Hepatocyte (in vitro differentiated cells): ENCODE results near the gene FAM98A. TPM values are rescaled to one million over a fixed set of nuclear protein-coding genes. Genes with fewer than 3 reads are reported as not detected.

Experiments used
- DNase-seq: peaks from one replicate; pipeline ENCODE4 v3.0.0-alpha.2; 2016; ENCODE audit warnings: low spot score
- H2AFZ ChIP-seq: fragments of 200-600 bp; sonication (generic); 2 replicates; pipeline ENCODE4 v1.6.0; 2016; ENCODE audit warnings: antibody characterized with exemption, mild to moderate bottlenecking
- H3K27ac ChIP-seq: fragments of 200-600 bp; sonication (generic); 2 replicates; pipeline ENCODE4 v1.5.1; 2016; ENCODE audit warnings: mild to moderate bottlenecking
- H3K27me3 ChIP-seq: fragments of 200-600 bp; sonication (generic); 2 replicates; pipeline ENCODE4 v1.6.1; 2016
- H3K36me3 ChIP-seq: fragments of 200-600 bp; sonication (generic); replicated peaks from 2 replicates; pipeline ENCODE4 v1.5.1; 2016; ENCODE audit warnings: low read depth; ENCODE audit not compliant: insufficient read depth
- H3K4me1 ChIP-seq: fragments of 200-600 bp; sonication (generic); 2 replicates; pipeline ENCODE4 v1.5.1; 2016; ENCODE audit warnings: mild to moderate bottlenecking, moderate library complexity; ENCODE audit not compliant: insufficient read depth
- H3K4me2 ChIP-seq: fragments of 200-600 bp; sonication (generic); 2 replicates; pipeline ENCODE4 v1.6.0; 2016
- H3K4me3 ChIP-seq: fragments of 200-600 bp; sonication (generic); 2 replicates; pipeline ENCODE4 v1.5.1; 2016; ENCODE audit warnings: mild to moderate bottlenecking
- H3K79me2 ChIP-seq: fragments of 200-600 bp; sonication (generic); 2 replicates; pipeline ENCODE4 v1.6.0; 2017; ENCODE audit warnings: mild to moderate bottlenecking
- H3K9me2 ChIP-seq: fragments of 200-600 bp; sonication (generic); replicated peaks from 2 replicates; pipeline ENCODE4 v1.6.0; 2017; ENCODE audit warnings: mild to moderate bottlenecking; ENCODE audit not compliant: insufficient read depth
- H3K9me3 ChIP-seq: fragments of 200-600 bp; sonication (generic); 2 replicates; pipeline ENCODE4 v1.5.1; 2016; ENCODE audit warnings: low read depth, mild to moderate bottlenecking
- H4K20me1 ChIP-seq: fragments of 200-600 bp; sonication (generic); 2 replicates; pipeline ENCODE4 v1.6.0; 2016; ENCODE audit warnings: mild to moderate bottlenecking; ENCODE audit not compliant: insufficient read depth, poor library complexity, severe bottlenecking
- EZH2 ChIP-seq: fragments of 200-600 bp; sonication (generic); IDR thresholded peaks from 2 replicates; pipeline ENCODE4 v1.6.1; 2016; ENCODE audit warnings: antibody characterized with exemption, mild to moderate bottlenecking, borderline replicate concordance
- EZH2phosphoT487 ChIP-seq: fragments of 200-600 bp; sonication (generic); IDR thresholded peaks from one replicate; pipeline ENCODE4 v1.6.1; 2018; ENCODE audit warnings: antibody characterized with exemption, mild to moderate bottlenecking, low read depth, moderate library complexity; ENCODE audit not compliant: unreplicated experiment, severe bottlenecking
- WGBS: methylation state at CpG from one replicate; pipeline ENCODE4 v1.1.6; 2016; ENCODE audit warnings: low lambda C conversion rate; ENCODE audit errors: missing lambda C conversion rate; 5-methylcytosine and 5-hydroxymethylcytosine counted together
- polyA plus RNA-seq: library from polyadenylated mRNA; unstranded; fragments of >200 nt; fragmentation: Nextera tagmentation; extraction: Ambion mirVana; gene quantifications from 2 replicates; pipeline ENCODE4 v1.2.1, GENCODE V29; 2016
- total RNA-seq: library from RNA; depleted of rRNA; stranded (reverse); fragments of >200 nt; gene quantifications from 2 replicates; pipeline ENCODE4 v1.2.3, GENCODE V29; 2014
- TF ChIP-seq, protein P1 (sequence below): fragments of 200-600 bp; sonication (generic); IDR thresholded peaks from 2 replicates; pipeline ENCODE4 v1.5.1; 2016; ENCODE audit warnings: antibody characterized with exemption, mild to moderate bottlenecking; ENCODE audit not compliant: poor library complexity

Gene FAM98A
- total and polyA plus RNA-seq, 2 experiments from 2014 or later: 18.8 to 50.4 TPM

DNA sequence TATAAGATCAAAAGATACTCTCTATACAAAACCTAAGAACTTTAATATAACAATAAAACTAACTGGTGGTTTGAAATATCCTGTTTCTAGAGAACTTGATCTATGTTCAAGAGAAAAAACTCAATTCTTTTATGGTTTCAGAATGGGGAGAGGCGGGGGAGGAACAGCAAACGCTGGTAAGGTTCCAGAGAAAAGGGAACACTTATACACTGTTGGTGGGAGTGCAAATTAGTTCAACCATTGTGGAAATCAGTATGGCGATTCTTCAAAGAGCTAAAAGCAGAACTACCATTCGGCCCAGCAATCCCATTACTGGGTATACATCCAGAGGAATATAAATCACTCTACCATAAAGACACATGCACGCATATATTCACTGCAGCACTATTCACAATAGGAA lies 17.2 kb downstream of the FAM98A start:
- TF ChIP-seq, protein P1, sequence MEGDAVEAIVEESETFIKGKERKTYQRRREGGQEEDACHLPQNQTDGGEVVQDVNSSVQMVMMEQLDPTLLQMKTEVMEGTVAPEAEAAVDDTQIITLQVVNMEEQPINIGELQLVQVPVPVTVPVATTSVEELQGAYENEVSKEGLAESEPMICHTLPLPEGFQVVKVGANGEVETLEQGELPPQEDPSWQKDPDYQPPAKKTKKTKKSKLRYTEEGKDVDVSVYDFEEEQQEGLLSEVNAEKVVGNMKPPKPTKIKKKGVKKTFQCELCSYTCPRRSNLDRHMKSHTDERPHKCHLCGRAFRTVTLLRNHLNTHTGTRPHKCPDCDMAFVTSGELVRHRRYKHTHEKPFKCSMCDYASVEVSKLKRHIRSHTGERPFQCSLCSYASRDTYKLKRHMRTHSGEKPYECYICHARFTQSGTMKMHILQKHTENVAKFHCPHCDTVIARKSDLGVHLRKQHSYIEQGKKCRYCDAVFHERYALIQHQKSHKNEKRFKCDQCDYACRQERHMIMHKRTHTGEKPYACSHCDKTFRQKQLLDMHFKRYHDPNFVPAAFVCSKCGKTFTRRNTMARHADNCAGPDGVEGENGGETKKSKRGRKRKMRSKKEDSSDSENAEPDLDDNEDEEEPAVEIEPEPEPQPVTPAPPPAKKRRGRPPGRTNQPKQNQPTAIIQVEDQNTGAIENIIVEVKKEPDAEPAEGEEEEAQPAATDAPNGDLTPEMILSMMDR: no peak
- TF ChIP-seq EZH2phosphoT487: no peak
- no peak for TF ChIP-seq EZH2
- DNase-seq: no peak
- no peak overlapping the region for H3K27ac ChIP-seq
- H3K79me2 ChIP-seq: no peaks in the 10 kb centered on the region
- H3K4me3 ChIP-seq: no peak overlapping the region
- H3K27me3 ChIP-seq: no peaks in the 10 kb centered on the region
- 81% methylated on average over 5 of the region's 5 CpGs for WGBS
- no peak overlapping the region for H3K4me2 ChIP-seq
- no peak overlapping the region for H2AFZ ChIP-seq
- H3K4me1 ChIP-seq: no peaks in the 10 kb centered on the region
- H4K20me1 ChIP-seq: no peaks in the 10 kb centered on the region
- H3K9me3 ChIP-seq: no peaks in the 10 kb centered on the region
- H3K36me3 ChIP-seq: no peaks in the 10 kb centered on the region
- H3K9me2 ChIP-seq: no peaks in the 10 kb centered on the region

DNA sequence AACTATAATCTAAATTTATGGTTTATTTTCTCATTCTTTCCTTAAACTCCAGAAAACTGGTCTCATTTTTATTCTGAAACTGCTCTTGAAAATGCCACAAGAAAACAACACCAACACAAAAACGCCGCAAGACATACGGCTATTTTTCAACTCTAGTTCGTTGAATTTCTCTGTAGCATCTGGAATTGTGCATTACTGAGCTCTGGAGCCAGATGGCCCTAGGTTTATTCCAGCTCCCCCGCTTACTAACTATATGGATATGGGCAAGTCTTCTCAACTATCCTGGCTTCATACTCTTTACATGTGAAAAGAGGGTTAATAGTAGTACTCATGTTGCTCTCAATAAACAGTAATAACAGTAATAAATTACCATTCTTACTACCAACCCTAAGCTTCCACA lies 19.9 kb downstream of the FAM98A start:
- H3K27me3 ChIP-seq: no peaks in the 10 kb centered on the region
- no peak overlapping the region for H3K4me2 ChIP-seq
- TF ChIP-seq EZH2phosphoT487 (no peak), EZH2 (no peak)
- TF ChIP-seq, protein P1: no peak
- H4K20me1 ChIP-seq: no peaks in the 10 kb centered on the region
- H3K36me3 ChIP-seq: no peaks in the 10 kb centered on the region
- H2AFZ ChIP-seq: no peak overlapping the region
- WGBS: 94% methylated on average over 5 of the region's 5 CpGs
- H3K4me1 ChIP-seq: no peaks in the 10 kb centered on the region
- H3K27ac ChIP-seq: no peak overlapping the region
- H3K9me2 ChIP-seq: no peaks in the 10 kb centered on the region
- no peaks in the 10 kb centered on the region for H3K79me2 ChIP-seq
- H3K4me3 ChIP-seq: no peak overlapping the region
- no peaks in the 10 kb centered on the region for H3K9me3 ChIP-seq
- no peak for DNase-seq

DNA sequence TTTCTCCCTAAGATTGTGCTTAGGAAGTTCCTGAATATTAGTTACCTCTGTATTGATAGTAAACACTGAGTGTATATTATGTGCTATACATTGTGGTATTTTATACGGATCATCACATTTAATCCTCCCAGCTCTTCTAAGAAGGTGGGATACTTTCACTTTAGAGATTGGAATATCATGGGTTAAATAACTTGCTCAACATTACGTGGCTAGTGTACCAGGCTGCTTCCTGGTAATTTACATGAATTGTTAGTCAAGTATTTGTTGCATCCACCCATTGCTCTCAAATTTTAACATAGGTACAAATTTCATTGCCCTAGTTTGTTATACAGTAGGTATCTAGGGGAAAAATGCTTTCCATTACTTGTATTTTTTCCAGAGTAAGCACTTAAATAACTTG lies 21.4 kb downstream of the FAM98A start:
- Histone ChIP-seq H3K36me3 (no peaks in the 10 kb centered on the region), H3K4me3 (no peak overlapping the region), H3K79me2 (no peaks in the 10 kb centered on the region), H3K9me2 (no peaks in the 10 kb centered on the region), H3K4me1 (no peaks in the 10 kb centered on the region), H2AFZ (no peak overlapping the region), H3K4me2 (no peak overlapping the region), H3K27ac (no peak overlapping the region), H3K27me3 (no peaks in the 10 kb centered on the region), H3K9me3 (no peaks in the 10 kb centered on the region), H4K20me1 (no peaks in the 10 kb centered on the region)
- DNase-seq: no peak
- 59% methylated on average over 2 of the region's 2 CpGs for WGBS
- TF ChIP-seq EZH2: no peak
- TF ChIP-seq, protein P1: no peak
- no peak for TF ChIP-seq EZH2phosphoT487

DNA sequence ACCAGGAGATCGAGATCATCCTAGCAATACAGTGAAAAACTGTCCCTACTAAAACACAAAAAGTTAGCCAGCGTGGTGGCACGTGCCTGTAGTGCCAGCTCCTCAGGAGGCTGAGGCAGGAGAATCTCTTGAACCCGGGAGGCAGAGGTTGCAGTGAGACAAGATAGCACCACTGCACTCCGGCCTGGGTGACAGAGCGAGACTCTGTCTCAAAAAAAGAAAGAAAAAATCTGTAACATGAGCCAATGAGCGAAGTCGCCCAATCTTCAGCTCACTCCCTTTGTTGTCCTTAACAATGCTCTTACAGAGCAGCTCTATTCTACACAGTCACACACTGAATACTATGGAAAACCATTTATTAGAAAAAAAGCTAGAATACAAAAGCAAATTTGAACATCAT lies 22.0 kb downstream of the FAM98A start:
- WGBS: 89% methylated on average over 8 of the region's 8 CpGs
- TF ChIP-seq EZH2 (no peak), EZH2phosphoT487 (no peak)
- TF ChIP-seq, protein P1: no peak
- no peak overlapping the region for H3K4me3 ChIP-seq

More for the DNA sequence above, 22.0 kb downstream of the FAM98A start:
- H2AFZ ChIP-seq: no peak overlapping the region
- H3K36me3 ChIP-seq: no peaks in the 10 kb centered on the region
- no peaks in the 10 kb centered on the region for H3K79me2 ChIP-seq
- no peaks in the 10 kb centered on the region for H3K9me3 ChIP-seq
- no peaks in the 10 kb centered on the region for H3K27me3 ChIP-seq
- no peaks in the 10 kb centered on the region for H4K20me1 ChIP-seq
- H3K4me1 ChIP-seq: no peaks in the 10 kb centered on the region
- no peak overlapping the region for H3K4me2 ChIP-seq
- H3K27ac ChIP-seq: no peak overlapping the region
- H3K9me2 ChIP-seq: no peaks in the 10 kb centered on the region
- no peak for DNase-seq
